ENCODE results near the gene E2F3.

E2F3 gene

GRCh38 chr6:20354366-20354765 lies 47.3 kb upstream of the E2F3 start:
- Histone ChIP-seq H3K4me3 (ENCODE audit: low read depth in 1 of 2, low read length in 2 of 2) (no peak overlapping the region), H3K4me2 (ENCODE audit: insufficient read depth, low read length) (no peak overlapping the region), H3K36me3 (ENCODE audit: insufficient read depth, low read length) (no peaks in the 10 kb centered on the region), H3K79me2 (ENCODE audit: insufficient read depth, low read length) (no peaks in the 10 kb centered on the region), H3K9ac (ENCODE audit: low read depth, low read length) (no peak overlapping the region), H3K9me3 (ENCODE audit: insufficient read depth, low read length, severe bottlenecking) (peaks cover 5% of the 10 kb centered on the region), H3K27ac (ENCODE audit: low read length) (no peak overlapping the region), H3K4me1 (ENCODE audit: insufficient read depth, low read length) (no peaks in the 10 kb centered on the region), H2AFZ (ENCODE audit: low read depth, low read length) (no peak overlapping the region), H4K20me1 (ENCODE audit: insufficient read depth, low read length) (no peaks in the 10 kb centered on the region), H3K27me3 (ENCODE audit: insufficient read depth, low read length, poor library complexity) (no peaks in the 10 kb centered on the region)
- ATAC-seq (ENCODE audit: insufficient read depth, low read depth), result no peak
- no peak for DNase-seq
- TF ChIP-seq EZH2 (IDR thresholded peaks at IDR 0.05; ENCODE audit: borderline replicate concordance, low read depth, low read length, severe bottlenecking) (no peak), CTCF (IDR thresholded peaks at IDR 0.05; ENCODE audit: borderline replicate concordance, extremely low read depth, low read length, poor library complexity, severe bottlenecking) (no peak)

DNA sequence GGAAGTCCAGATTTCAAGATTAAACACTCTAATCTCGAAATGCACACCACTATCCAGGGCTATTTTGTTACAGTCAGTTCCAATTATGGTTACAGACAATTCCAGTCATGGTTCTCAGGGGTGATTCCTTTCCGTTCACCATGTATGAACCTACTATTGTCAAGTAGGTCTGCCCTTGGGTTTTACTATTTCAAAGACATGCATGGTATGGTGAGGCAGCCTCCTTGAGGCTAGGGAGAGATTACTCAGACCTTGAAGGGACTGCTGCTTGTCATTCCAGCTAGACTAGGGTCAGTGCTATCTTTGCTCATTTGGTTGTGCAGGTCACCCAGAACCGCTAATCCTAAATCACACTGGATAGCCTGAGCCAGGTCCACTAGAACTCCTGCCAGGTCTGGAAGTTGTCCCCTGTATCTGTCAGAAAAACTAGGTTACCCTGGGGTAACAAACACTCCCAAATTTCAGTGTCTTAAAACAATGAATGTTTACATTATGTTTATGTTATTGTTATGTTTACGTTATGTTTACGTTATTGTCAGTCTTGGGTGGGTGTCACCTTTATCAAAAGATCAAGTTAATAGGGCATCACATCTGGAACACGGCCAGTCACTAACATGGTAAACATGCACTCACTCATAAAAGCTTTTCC lies 41.1 kb upstream of the E2F3 start:
- TF ChIP-seq EZH2 (IDR thresholded peaks at IDR 0.05; ENCODE audit: borderline replicate concordance, low read depth, low read length, severe bottlenecking) (no peak), CTCF (IDR thresholded peaks at IDR 0.05; ENCODE audit: borderline replicate concordance, extremely low read depth, low read length, poor library complexity, severe bottlenecking) (no peak)
- no peak overlapping the region for H3K4me3 ChIP-seq (ENCODE audit: low read depth in 1 of 2, low read length in 2 of 2)
- H3K9me3 ChIP-seq (ENCODE audit: insufficient read depth, low read length, severe bottlenecking), result no peaks in the 10 kb centered on the region
- no peak overlapping the region for H3K4me2 ChIP-seq (ENCODE audit: insufficient read depth, low read length)
- no peak overlapping the region for H3K9ac ChIP-seq (ENCODE audit: low read depth, low read length)
- H4K20me1 ChIP-seq (ENCODE audit: insufficient read depth, low read length), result no peaks in the 10 kb centered on the region
- ATAC-seq (ENCODE audit: insufficient read depth, low read depth) (no peak), DNase-seq (no peak)
- H3K27ac ChIP-seq (ENCODE audit: low read length), result no peak overlapping the region
- no peak overlapping the region for H2AFZ ChIP-seq (ENCODE audit: low read depth, low read length)
- no peaks in the 10 kb centered on the region for H3K36me3 ChIP-seq (ENCODE audit: insufficient read depth, low read length)
- peaks cover 5% of the 10 kb centered on the region for H3K4me1 ChIP-seq (ENCODE audit: insufficient read depth, low read length)
- H3K27me3 ChIP-seq (ENCODE audit: insufficient read depth, low read length, poor library complexity), result no peaks in the 10 kb centered on the region
- no peaks in the 10 kb centered on the region for H3K79me2 ChIP-seq (ENCODE audit: insufficient read depth, low read length)

DNA sequence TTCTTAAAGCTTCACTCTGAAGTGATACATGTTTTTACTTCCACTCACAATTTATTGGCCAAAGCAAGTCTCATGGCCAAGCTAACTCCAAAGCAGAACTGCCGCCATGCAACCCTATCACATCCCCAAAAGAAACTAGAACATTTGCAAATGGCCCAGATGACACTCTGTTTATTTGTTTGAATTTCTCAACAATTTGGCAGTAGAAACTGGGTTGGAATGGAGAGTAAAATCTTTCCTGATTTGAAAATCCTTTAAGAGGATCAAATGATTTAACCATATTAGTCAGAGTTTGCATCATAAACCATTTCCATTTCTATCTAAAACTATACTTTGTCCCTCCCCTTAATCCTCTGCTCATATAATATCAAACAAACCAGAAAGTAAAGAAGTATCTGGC lies 39.1 kb upstream of the E2F3 start:
- Histone ChIP-seq H3K9ac (ENCODE audit: low read depth, low read length) (no peak overlapping the region), H3K27me3 (ENCODE audit: insufficient read depth, low read length, poor library complexity) (no peaks in the 10 kb centered on the region), H3K27ac (ENCODE audit: low read length) (no peak overlapping the region), H3K79me2 (ENCODE audit: insufficient read depth, low read length) (no peaks in the 10 kb centered on the region), H2AFZ (ENCODE audit: low read depth, low read length) (no peak overlapping the region), H3K36me3 (ENCODE audit: insufficient read depth, low read length) (no peaks in the 10 kb centered on the region), H4K20me1 (ENCODE audit: insufficient read depth, low read length) (no peaks in the 10 kb centered on the region), H3K4me2 (ENCODE audit: insufficient read depth, low read length) (no peak overlapping the region), H3K4me1 (ENCODE audit: insufficient read depth, low read length) (peaks cover 25% of the 10 kb centered on the region), H3K4me3 (ENCODE audit: low read depth in 1 of 2, low read length in 2 of 2) (no peak overlapping the region), H3K9me3 (ENCODE audit: insufficient read depth, low read length, severe bottlenecking) (no peaks in the 10 kb centered on the region)
- ATAC-seq (ENCODE audit: insufficient read depth, low read depth) (no peak), DNase-seq (no peak)
- TF ChIP-seq CTCF (IDR thresholded peaks at IDR 0.05; ENCODE audit: borderline replicate concordance, extremely low read depth, low read length, poor library complexity, severe bottlenecking) (no peak), EZH2 (IDR thresholded peaks at IDR 0.05; ENCODE audit: borderline replicate concordance, low read depth, low read length, severe bottlenecking) (no peak)

Measured in DND-41 (cell line).